Measurements from ENCODE around the gene ABLIM3.
A peak's percentile ranks its signal among the peaks of the same experiment; 100 is the strongest.

Gene ABLIM3

DNA sequence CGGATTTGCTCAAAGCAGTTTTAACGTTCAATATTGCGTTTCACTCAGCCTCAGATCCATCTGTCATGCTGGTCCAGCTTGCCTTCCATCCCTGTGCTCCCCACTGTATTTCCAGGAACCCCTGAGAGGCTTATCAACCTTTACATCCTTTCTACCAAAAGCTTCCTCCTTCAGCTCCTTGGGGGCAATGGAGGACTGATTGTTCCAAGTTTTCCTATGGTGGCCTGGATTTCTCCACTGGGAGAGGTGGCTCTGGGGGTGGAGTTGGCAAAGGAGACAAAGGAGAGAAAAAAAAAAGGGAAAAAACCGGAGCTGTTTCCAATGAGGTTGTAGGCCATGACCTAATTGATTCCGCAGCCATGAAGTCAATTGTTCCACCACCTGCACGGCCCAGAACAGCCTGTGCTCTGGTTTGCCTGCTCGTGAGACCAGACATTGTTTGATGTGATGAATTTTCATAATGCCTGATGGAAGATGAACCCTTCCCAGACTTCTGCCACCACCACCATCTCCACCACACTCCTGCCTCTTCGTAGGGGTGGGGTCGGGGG, 54.1 kb downstream of the ABLIM3 start:
- no peak for DNase-seq

DNA sequence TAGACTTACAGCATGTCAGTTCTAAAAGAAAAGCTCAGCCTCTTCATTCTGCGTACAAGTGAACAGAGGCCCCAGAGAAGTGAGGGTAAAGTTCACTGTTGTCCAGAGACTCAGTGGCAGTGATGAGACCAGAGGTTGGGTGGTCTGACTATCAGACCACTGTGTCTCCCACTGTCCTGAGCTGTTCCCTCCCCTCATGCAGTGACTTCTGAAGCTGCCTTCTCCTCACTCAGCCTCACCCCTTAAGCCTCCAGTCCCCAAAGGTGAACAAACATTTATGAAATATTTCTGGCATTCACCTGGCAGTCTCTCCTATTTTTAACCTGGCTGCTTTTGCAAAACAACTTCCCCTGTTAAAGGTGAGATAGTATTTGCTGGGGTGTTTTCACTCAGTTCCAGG, 54.7 kb downstream of the ABLIM3 start:
- no peak for DNase-seq

DNA sequence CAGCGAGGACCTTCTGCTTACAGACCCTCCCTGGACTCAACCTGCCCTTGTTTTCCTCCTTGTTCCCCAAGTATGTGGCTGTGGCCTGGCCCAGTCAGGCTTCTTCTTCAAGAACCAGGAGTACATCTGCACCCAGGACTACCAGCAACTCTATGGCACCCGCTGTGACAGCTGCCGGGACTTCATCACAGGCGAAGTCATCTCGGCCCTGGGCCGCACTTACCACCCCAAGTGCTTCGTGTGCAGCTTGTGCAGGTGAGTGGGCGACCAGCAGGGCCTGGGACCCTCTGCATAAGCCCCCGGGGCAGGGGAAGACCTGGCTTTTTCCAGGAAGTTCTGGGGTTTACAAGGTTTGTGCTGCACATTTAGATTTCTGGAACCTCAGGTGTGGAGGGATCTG, 56.9 kb downstream of the ABLIM3 start:
- DNase-seq = no peak

DNA sequence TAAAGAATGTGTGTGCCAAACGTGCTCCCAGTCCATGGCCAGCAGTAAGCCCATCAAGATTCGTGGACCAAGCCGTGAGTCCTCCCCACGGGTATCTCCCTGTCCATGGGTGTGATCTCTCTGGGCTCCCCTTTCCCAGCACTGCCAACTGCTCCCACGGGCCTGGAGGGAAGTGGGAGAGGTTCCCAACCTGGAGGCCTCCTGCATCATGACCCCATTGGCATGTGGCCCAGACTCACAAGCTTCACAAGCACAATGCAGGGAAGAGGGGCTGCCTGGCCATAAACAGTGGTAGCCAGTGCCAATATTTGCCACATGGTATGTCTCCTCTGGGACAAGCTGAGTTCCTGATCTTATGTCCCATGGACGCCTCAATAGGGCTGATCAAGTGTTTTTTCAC, 59.1 kb downstream of the ABLIM3 start:
- DNase-seq = no peak

DNA sequence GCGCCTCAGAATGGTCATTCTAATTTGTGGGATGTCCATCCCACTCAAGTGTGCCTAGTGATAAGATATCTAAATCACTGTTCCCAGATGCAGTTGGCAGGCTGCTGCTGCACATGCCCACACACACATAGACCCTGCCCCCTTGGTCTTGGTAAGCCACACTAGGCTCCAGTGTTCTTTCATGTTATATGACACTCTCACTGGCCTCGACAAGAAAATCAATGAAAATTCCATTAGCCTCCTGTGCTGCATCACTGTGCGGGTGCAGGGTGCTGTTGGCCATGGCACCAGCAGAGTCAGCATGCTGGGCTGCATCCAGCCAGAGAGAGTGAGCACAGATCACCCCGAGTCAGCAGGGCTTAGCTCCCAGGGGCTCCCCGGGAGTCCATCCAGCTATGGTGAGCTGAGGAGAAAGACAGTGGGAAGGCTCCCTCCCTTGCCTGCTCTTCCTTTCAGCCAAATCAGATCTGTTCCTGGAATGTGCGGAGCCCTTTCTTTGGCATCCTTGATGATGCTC, 59.9 kb downstream of the ABLIM3 start:
- no peak for DNase-seq

DNA sequence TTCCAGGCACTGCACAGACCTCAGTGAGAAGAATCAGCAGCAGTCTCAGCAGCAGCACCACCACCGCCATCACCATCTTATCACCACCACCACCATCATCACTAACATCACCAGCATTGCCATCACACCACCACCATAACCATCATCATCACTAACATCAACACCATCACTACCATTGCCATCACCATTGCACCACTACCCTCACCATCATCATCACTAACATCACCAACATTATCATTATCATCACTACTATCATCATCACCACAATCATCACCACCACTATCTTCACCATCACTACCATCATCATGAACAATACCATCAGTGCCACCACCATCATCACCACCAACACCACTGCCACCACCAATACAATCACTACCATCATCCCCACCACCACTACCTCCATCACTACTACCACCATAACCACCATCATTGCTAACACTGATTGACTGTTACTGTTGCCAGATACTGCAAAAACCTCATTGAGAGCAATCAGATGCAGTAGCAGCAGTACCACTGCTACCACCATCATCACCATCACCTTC, 61.7 kb downstream of the ABLIM3 start:
- no peak for DNase-seq

DNA sequence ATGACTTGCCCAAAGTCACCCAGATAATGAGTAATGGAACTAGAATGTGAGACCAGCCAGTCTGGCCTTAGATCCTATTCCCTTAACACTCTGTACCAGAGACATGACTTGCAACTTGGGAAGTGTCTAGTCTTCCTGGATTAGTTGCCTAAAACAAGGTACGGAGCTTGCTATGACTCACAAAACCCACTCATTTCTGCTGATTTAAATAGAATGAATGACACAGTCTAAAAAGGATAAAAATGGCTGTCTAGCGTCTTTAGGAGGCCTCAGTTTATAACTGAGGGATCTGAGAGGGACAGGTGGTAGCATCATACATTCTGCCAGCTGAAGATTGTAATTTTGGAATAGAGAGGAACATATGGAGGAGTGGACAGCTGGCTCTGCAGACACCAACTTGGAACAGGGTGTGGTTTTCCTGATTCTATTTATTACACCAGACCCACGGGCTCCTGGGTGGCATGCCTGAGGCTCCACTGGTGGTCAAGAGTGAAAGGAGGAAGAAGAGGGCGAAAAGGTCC, 62.7 kb downstream of the ABLIM3 start:
- DNase-seq = no peak

DNA sequence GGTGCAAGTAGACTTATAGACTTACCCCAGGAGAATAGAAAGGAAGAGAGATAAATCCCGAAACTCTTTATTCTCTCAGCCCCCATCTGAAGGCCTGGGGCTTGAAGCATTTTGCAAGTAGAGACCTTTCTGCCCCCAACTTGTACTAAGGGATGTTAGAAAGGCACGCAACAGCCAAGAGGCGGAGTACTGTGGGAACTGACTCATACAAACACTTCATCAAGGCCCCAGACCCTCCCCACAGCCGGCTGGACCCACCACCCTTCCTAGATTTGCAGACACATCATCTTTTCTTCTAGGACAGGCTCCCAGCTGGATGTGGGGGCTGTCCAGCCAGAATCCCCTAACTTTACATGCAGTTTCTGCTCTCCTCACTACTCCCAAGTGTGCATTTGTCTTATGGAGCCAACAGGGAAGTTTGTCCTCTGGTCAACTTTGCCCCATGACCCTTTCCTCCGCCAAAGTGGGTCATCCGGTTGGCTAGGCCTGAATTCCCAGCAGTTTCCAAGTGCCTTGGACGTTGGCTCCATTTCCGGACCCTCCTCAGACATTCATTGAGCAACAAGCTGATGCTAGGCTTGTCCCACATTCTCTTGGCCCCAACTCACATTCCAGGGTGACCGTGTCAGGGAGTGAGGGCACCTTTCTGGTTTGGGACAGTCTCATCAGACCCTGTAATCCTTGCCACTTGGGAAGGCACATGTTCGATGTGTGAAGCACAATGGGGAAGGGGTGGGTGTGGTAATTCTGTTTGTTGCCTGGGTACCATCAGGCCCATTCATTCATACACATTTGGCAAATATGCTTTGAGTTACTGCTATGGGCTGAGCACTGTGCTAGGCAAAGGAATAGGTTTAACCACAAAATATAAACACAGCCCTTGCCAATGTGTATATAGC, 64.6 kb downstream of the ABLIM3 start:
- DNase-seq = no peak

DNA sequence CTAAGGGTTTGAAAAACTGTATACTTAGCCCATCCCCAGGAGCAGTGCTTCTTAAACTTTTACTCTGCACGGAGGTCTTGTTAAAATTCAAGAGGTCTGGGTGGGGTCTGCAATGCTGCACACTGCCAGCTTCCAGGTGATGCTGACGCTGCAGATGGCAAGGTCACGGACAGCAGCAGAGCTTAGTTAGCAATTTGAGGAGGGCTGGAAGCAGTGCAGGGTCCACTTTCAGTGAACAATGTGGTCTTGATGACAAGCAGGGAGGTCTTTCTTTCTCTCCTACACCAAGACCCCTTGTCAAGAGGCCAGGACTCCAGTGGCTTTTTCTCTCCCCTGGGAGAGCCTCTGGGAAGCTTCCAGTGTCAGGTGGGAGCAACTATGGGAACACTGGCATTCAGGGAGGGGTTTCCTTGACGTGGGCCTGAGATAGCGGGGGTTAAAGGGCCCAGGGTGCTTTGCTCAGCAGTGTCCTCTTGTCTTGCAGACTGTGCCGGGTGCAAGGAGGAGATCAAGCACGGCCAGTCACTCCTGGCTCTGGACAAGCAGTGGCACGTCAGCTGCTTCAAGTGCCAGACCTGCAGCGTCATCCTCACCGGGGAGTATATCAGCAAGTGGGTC, 65.3 kb downstream of the ABLIM3 start:
- DNase-seq = no peak

DNA sequence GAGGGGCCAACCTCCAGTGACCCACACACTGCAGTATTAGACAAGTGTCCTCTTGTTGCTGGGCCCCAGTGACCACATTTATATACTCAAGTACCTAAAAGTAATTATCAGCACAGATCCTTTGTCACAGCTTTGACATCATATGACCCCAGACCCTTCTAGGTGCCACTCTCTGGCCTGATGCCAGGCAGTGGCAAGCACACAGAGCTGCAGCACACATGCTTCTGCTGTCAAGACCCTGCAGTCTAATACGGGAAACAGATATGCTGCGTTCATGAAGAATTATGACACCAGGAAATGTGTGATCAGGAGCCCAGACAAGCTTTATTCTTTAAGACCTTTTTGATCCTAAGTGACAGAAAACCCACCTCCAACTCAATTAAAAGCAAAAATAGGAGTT, 66.5 kb downstream of the ABLIM3 start:
- peak; percentile 14 for DNase-seq

DNA sequence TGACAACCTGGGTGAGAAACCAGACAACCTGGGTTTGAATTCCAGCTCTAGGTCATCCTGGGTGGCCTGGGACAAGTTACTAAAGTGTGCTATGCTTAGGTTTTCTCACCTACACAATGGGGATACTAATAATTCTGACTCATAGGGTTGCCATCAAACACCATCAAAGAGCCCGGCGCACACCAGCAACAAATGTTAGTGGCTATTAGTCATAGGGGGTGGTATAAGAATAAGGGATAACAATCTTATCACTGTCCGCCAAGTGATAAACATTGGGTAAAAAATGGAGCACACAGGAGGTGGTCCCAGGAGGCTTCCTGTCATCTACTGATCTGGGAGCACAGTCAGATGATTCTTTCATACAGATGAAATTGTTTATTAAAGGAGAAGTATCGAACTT, 68.9 kb downstream of the ABLIM3 start:
- DNase-seq = no peak

DNA sequence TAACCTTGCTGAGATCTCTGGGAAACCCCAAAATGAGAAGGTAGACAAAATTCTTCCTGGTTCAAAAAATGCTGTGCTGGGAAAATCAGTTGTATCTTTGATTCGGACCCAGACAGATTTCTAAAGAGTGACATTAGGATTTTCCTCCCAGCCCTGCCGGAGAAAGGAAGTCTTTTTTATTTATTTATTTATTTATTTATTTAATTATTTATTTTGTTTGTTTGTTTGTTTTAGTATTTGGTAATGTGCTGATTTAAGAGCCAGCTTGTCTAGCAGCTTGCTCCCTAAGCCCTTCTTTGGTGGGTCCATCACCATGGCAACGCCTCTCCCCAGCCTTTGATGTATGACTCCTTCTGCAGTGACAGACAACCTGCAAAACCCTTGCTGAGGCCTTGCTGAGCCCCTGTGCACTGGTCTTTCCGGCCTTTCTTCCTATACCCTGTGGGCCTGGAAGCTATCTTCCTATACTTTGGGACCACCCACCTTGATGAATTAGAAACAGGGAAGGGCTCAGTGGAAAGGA, 69.7 kb downstream of the ABLIM3 start:
- DNase-seq = no peak

DNA sequence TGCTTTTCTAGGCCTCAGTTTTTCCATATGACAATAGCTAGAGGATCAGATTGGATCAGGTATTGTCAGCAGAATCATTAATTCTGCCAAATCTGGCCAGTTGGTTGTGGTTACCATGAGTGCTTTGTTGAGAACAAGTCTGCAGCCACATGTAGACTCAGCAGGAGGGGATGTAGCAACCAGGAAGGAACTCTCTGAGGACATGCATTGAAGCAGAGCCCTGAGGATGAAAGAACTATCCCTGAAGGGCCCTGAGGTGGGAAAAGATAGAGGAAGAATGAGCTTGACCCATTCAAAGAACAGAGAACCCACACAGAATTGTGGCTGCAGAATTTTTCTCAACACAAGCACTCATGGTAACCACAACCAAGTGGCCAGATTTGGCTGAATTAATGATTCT, 70.3 kb downstream of the ABLIM3 start:
- no peak for DNase-seq

DNA sequence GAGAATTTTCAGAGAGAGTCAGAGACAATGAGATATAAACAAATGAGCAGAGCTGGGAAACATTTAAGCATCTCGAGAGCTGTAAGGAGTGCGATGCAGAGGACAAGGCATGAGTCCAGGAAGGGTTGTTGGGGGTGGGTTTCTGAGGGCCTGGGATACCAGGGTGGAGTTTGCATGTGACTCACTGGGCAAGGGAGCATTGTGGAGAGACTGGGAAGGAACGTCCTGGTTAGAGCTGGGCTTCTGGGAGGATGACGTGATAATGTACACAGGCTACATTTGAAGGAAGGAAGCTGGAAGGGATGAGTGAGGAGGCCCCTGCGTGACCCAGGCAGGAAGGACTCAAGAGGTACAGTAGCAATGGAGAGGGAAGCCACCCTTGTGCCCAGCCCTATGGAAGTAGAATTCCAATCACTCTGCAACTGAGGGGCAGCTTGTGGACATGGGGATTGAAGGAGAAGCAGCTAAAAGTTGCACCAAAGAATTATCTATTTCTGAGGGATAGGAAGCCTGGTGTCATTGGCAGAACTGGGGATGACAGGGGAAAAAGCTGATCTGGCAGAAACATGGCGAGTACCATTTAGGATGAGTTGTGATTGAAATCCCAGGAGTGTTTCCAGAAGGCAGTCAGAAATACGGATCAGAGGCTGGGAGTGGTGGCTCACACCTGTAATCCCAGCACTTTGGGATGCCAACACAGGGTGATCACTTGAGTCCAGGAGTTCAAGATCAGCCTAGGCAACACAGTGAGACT, 71.1 kb downstream of the ABLIM3 start:
- no peak for DNase-seq

DNA sequence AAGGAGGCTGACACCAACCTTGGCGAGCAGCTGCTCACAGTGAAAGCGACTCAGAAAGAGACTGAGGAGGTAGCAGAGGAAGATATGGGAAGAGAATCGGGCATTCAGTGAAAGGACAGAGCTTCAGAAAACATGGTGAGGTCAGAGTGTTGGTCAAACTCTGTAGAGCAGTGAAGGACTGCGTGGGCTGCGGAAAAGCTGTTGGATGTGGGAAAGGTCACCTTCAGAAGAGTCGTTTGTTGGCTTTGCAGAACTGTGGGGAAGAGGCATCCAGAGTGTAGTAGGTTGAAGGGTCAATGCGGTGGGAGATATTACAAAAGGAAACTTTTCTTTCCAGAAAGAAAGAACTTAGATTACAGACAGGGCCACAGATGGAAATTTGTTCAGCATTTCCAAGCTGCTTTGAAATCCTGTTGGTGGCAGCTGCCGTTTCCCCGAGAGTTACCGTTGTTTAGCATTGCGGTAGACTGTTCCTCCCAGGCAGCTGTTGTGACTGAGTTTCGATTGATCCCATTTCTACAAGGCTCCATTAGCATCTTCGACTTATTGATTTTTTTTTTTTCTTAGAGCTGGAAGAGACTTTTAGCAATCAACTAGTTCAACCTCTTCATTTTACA, 72.1 kb downstream of the ABLIM3 start:
- no peak for DNase-seq

DNA sequence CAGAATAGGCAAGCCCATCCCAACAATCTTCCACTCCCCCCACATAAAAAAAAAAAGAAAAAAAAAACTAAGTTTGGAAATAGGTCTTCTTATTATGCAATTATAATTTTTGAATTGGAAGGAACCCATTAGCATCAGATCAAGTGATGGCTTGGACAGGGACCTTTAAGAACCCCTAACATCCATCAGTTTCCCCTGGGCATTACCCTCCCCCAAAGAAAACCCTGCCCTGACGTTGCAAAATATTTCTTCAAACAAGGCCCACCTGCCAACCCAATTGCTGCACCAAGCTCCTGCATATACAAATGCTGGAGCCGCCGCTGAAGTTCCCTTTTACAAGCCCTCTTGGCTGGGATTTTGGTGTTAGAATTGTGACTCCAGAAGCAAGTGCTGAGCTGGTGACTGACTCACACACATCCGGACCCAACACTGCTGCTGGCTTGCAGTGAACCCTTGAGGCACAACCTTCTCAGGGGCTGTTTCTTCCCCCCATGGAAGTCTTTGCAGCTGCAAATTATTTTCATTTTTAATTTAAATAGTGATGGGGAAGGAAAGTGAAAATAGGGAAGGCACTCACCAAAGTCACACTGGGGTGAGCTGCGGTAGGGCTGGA, 74.3 kb downstream of the ABLIM3 start:
- DNase-seq = no peak

DNA sequence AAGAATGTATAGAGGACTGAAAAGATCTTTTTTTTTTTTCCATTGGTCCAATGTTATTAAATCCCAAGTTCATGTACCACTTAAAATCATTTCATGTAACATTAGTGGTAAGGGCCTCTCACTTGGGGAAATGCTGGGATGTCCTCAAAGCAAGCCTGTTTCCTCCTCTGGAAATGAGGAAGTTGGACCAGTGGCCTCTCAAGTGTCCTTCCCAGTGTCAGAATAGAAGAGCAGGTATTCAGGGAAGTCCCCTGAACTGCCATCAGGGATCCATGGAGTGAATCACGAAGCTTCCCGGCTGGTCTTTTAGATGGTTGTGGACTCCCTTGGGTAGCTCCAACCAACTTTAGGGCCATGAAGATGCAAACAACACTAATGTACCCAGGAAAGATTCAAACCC, 75.2 kb downstream of the ABLIM3 start:
- no peak for DNase-seq

DNA sequence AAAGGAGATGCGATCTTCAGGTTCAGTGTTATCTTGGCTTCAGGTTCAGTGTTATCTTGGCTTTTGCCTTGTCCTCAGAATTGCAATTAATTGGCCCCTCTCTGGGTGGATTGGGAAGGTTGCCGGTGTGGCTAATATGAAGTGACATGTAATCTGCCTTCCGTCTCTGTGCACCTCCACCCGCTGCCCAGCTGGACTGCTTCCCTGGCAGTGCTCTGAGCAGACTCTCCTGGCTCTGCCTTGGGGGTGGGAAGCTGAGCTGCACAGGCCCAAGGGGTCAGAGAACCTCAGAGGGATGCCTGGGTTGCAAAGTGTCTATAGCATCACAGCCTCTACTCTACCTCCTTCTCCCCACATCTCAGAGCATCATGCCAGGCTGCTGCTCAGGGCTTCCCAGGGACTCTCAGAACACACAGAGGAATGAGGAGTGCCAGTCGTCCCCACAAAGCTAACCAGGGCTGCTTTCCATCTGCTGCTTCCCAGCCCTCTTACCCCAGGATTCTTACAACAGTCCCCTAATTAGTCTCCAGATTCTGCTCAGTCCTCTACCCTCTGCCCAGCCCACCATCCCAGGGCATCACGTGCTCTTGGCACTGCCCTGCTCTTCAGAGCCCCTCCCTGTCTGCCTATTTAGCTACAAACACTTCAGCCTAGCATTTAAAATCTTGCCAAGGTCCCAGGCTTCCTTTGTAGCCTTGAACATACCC, 76.0 kb downstream of the ABLIM3 start:
- no peak for DNase-seq

DNA sequence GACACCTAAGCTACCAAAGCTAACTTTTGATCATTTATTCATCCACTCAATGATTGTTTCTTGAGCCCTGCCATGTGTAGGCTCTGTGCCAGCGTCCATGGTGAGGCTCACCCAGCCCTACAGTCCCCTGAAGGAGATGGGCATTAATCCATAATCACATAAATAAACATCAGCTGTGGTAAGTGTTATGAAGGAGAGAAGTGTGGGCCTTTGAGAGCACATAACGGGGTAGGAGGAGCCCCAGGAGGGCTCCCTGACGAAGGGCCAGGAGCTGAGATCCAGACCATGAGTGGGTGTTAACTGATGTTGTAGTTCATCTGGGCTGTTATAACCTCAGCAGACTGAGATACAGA, 76.5 kb downstream of the ABLIM3 start:
- DNase-seq = no peak

DNA sequence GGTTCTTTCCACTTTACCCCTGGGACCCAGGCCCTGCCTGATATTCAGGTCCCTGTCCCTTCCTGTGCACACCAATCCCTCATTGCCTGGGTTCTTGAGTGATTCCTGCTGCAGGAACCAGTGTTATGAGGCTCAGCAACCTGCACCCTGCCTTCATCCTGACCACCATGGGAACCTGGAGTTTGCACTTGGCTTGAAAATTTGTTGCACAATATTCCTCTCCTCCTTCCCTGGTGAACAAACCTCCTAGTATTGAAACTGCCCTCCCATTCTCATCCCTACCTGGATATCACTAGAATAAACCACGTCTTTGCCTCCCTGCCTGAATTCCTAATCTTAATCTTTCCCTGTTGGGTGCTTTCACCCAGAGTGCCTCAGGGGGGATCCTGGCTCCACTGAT, 78.3 kb downstream of the ABLIM3 start:
- DNase-seq = no peak

DNA sequence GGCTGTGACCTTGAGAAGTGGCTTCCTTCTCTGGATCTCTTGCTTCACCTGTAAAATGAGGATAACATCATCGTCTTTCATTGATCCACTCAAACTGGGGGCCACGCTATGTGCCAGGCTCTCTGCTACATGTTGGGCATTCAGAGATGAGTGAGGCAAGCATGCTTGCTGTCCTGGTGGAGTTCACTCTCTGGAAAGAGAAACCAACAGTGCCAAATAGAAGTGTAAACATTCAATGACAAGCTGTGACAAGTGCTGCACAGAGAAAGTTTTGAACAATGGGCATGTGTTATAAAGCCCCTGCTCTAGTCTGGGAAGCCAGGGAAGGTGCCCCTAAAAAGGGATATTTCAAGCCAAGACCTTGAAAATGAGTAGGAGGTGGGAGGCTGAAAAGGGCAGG, 79.5 kb downstream of the ABLIM3 start:
- DNase-seq = no peak

Data from RPMI8226 (cell line).